GM23338 (cell line): Measurements from ENCODE around the gene ADAMTS10. TPM values are rescaled to one million over a fixed set of nuclear protein-coding genes. Genes with fewer than 3 reads are reported as not detected.
"Not testable (repeated sequence)": the region's sequence is repeated elsewhere in the genome, so short reads cannot be mapped to it uniquely, and the experiment has no call there.

Source experiments
- ATAC-seq: fragments of 200-7000 bp; cut with Tn5 transposase; 3 replicates; pipeline ENCODE4 v1.9.1; 2020
- DNase-seq: peaks from one replicate; pipeline ENCODE4 v3.0.0-alpha.2; 2015; ENCODE audit warnings: low spot score
- H2AFZ ChIP-seq: fragments of 200-600 bp; sonication (generic); 2 replicates; pipeline ENCODE4 v1.8.0; 2016; ENCODE audit warnings: antibody characterized with exemption, mild to moderate bottlenecking, moderate library complexity
- H3F3A ChIP-seq: fragments of 200-600 bp; sonication (generic); replicated peaks from 2 replicates; pipeline ENCODE4 v1.8.0; 2017; ENCODE audit warnings: antibody characterized with exemption, mixed run types, low read depth
- H3K27ac ChIP-seq: fragments of 200-600 bp; sonication (generic); 2 replicates; pipeline ENCODE4 v1.6.1; 2016; ENCODE audit warnings: low read depth
- H3K27me3 ChIP-seq: fragments of 200-600 bp; sonication (generic); 2 replicates; pipeline ENCODE4 v1.8.0; 2016; ENCODE audit warnings: mild to moderate bottlenecking, mixed run types, moderate library complexity; ENCODE audit not compliant: insufficient read depth
- H3K36me3 ChIP-seq: fragments of 200-600 bp; sonication (generic); 2 replicates; pipeline ENCODE4 v1.8.0; 2016; ENCODE audit warnings: mild to moderate bottlenecking; ENCODE audit not compliant: insufficient read depth
- H3K4me1 ChIP-seq: fragments of 200-600 bp; sonication (generic); 2 replicates; pipeline ENCODE4 v1.8.0; 2016; ENCODE audit warnings: mild to moderate bottlenecking, moderate library complexity; ENCODE audit not compliant: insufficient read depth
- H3K4me2 ChIP-seq: fragments of 200-600 bp; sonication (generic); 2 replicates; pipeline ENCODE4 v1.7.1; 2017; ENCODE audit warnings: mixed run types
- H3K4me3 ChIP-seq: fragments of 200-600 bp; sonication (generic); 2 replicates; pipeline ENCODE4 v1.6.1; 2016; ENCODE audit warnings: mixed run types
- H3K79me2 ChIP-seq: fragments of 200-600 bp; sonication (generic); replicated peaks from 2 replicates; pipeline ENCODE4 v1.8.0; 2017; ENCODE audit warnings: mild to moderate bottlenecking; ENCODE audit not compliant: insufficient read depth
- H3K9me2 ChIP-seq: fragments of 200-600 bp; sonication (generic); 2 replicates; pipeline ENCODE4 v1.8.0; 2017; ENCODE audit not compliant: insufficient read depth
- H4K20me1 ChIP-seq: fragments of 200-600 bp; sonication (generic); replicated peaks from 2 replicates; pipeline ENCODE4 v1.8.0; 2017; ENCODE audit warnings: mild to moderate bottlenecking; ENCODE audit not compliant: insufficient read depth
- H3K27ac Mint-ChIP-seq: 2 replicates; pipeline ENCODE4 v1.8.0; 2020; ENCODE audit warnings: inconsistent platforms, mild to moderate bottlenecking, moderate library complexity, mixed read lengths
- H3K27me3 Mint-ChIP-seq: 3 replicates; pipeline ENCODE4 v1.8.0; 2022; ENCODE audit warnings: low read depth, mild to moderate bottlenecking, moderate library complexity, mixed read lengths, inconsistent platforms; ENCODE audit not compliant: insufficient read depth, poor library complexity
- H3K36me3 Mint-ChIP-seq: 3 replicates; pipeline ENCODE4 v1.8.0; 2021; ENCODE audit warnings: low read depth, mild to moderate bottlenecking, inconsistent platforms, moderate library complexity, mixed read lengths
- H3K4me1 Mint-ChIP-seq: 3 replicates; pipeline ENCODE4 v1.8.0; 2020; ENCODE audit warnings: mild to moderate bottlenecking, inconsistent platforms, mixed read lengths
- H3K4me3 Mint-ChIP-seq: 3 replicates; pipeline ENCODE4 v1.8.0; 2021; ENCODE audit warnings: moderate library complexity, mild to moderate bottlenecking, inconsistent platforms, mixed read lengths
- H3K9me3 Mint-ChIP-seq: 3 replicates; pipeline ENCODE4 v1.8.0; 2020; ENCODE audit warnings: moderate library complexity, mild to moderate bottlenecking, inconsistent platforms, mixed read lengths
- CREB1 ChIP-seq: fragments of 250-450 bp; sonication (Bioruptor Pico); IDR thresholded peaks from 2 replicates; pipeline ENCODE4 v1.5.0; 2020; ENCODE audit warnings: low read depth, mild to moderate bottlenecking, moderate library complexity
- ETS1 ChIP-seq: IDR thresholded peaks from 2 replicates; pipeline ENCODE4 v1.6.1; 2016; ENCODE audit warnings: antibody characterized with exemption
- EZH2 ChIP-seq: fragments of 200-600 bp; sonication (generic); IDR thresholded peaks from one replicate; pipeline ENCODE4 v1.8.0; 2017; ENCODE audit warnings: antibody characterized with exemption, mild to moderate bottlenecking, low read depth; ENCODE audit not compliant: unreplicated experiment
- EZH2phosphoT487 ChIP-seq: fragments of 200-600 bp; sonication (generic); IDR thresholded peaks from one replicate; pipeline ENCODE4 v1.8.1; 2018; ENCODE audit warnings: antibody characterized with exemption; ENCODE audit not compliant: unreplicated experiment
- JUNB ChIP-seq: IDR thresholded peaks from one replicate; pipeline ENCODE4 v1.6.1; 2016; ENCODE audit warnings: antibody characterized with exemption; ENCODE audit not compliant: unreplicated experiment
- NANOG ChIP-seq: IDR thresholded peaks from 2 replicates; pipeline ENCODE4 v1.6.1; 2016; ENCODE audit warnings: antibody characterized with exemption, borderline replicate concordance
- POLR2AphosphoS5 ChIP-seq: IDR thresholded peaks from 2 replicates; pipeline ENCODE4 v1.6.1; 2016; ENCODE audit warnings: antibody characterized with exemption, low read depth
- STAT1 ChIP-seq: IDR thresholded peaks from one replicate; pipeline ENCODE4 v1.6.1; 2016; ENCODE audit warnings: antibody characterized with exemption; ENCODE audit not compliant: unreplicated experiment
- ZNF114 ChIP-seq: fragments of 250-450 bp; sonication (Bioruptor Pico); IDR thresholded peaks from 2 replicates; pipeline ENCODE4 v1.5.0; 2020; ENCODE audit warnings: mild to moderate bottlenecking, moderate library complexity
- ZNF331 ChIP-seq: fragments of 250-450 bp; sonication (Bioruptor Pico); IDR thresholded peaks from 2 replicates; pipeline ENCODE4 v1.5.0; 2020; ENCODE audit warnings: low read depth, mild to moderate bottlenecking, moderate library complexity
- polyA plus RNA-seq: library from polyadenylated mRNA; unstranded; fragments of >200 nt; fragmentation: Nextera tagmentation; extraction: Ambion mirVana; gene quantifications from 2 replicates; pipeline ENCODE4 v1.2.1, GENCODE V29; 2016
- total RNA-seq: library from RNA; depleted of rRNA; stranded (reverse); fragments of >200 nt; shearing (Covaris generic); gene quantifications from 2 replicates; pipeline ENCODE4 v1.2.3, GENCODE V29; 2014
- TF ChIP-seq, protein P1 (sequence below), 2 experiments: fragments of 200-600 bp in 1 of 2; sonication (generic) in 1 of 2; conservative IDR thresholded peaks; 2 replicates each; pipeline versions ENCODE4 v1.5.1 to v1.6.1; 2016 to 2017; ENCODE audit warnings: antibody characterized with exemption in 2 of 2, low read depth in 2 of 2, mild to moderate bottlenecking in 2 of 2, moderate library complexity in 1 of 2
- TF ChIP-seq, protein P2 (sequence below): IDR thresholded peaks from one replicate; pipeline ENCODE4 v1.6.1; 2018; ENCODE audit warnings: antibody characterized with exemption; ENCODE audit not compliant: unreplicated experiment

The ADAMTS10 gene
- total and polyA plus RNA-seq, 2 experiments from 2014 or later: 5.0 to 25.9 TPM

- TF ChIP-seq STAT1: no peak
- no peak for TF ChIP-seq EZH2phosphoT487
- TF ChIP-seq ZNF331 (CRISPR knock-in tag): no peak
- TF ChIP-seq ZNF114 (CRISPR knock-in tag): no peak
- TF ChIP-seq POLR2AphosphoS5: no peak
- TF ChIP-seq, protein P1, sequence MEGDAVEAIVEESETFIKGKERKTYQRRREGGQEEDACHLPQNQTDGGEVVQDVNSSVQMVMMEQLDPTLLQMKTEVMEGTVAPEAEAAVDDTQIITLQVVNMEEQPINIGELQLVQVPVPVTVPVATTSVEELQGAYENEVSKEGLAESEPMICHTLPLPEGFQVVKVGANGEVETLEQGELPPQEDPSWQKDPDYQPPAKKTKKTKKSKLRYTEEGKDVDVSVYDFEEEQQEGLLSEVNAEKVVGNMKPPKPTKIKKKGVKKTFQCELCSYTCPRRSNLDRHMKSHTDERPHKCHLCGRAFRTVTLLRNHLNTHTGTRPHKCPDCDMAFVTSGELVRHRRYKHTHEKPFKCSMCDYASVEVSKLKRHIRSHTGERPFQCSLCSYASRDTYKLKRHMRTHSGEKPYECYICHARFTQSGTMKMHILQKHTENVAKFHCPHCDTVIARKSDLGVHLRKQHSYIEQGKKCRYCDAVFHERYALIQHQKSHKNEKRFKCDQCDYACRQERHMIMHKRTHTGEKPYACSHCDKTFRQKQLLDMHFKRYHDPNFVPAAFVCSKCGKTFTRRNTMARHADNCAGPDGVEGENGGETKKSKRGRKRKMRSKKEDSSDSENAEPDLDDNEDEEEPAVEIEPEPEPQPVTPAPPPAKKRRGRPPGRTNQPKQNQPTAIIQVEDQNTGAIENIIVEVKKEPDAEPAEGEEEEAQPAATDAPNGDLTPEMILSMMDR (conservative IDR thresholded peaks at IDR 0.05; ENCODE audit: low read depth in 2 of 2): no peak
- TF ChIP-seq CREB1 (CRISPR knock-in tag): no peak
- TF ChIP-seq EZH2: no peak
- no peak for TF ChIP-seq ETS1
- TF ChIP-seq JUNB: no peak
Observed at GRCh38 chr19:8575467-8575997, 35.0 kb downstream of the ADAMTS10 start (continued).

DNA sequence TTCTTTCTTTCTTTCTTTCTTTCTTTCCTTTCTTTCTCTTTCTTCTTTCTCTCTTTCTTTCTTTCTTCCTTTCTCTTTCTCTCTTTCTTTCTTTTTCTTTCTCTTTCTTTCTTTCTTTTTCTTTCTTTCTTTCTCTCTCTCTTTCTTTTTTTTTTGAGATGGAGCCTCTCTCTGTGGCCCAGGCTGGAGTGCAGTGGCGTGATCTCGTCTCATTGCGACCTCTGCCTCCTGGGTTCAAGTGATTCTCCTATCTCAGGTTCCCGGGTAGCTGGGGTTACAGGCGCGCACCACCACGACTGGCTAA lies 35.9 kb downstream of the ADAMTS10 start:
- H3K4me1 Mint-ChIP-seq: peaks cover 27% of the 10 kb centered on the region
- ATAC-seq: not testable (repeated sequence)

GRCh38 chr19:8573316-8573715 lies 37.2 kb downstream of the ADAMTS10 start:
- DNase-seq (no peak), ATAC-seq (no peak)
- Mint-ChIP-seq H3K4me1 (peaks cover 18% of the 10 kb centered on the region), H3K4me3 (no peak overlapping the region), H3K36me3 (no peaks in the 10 kb centered on the region), H3K9me3 (no peaks in the 10 kb centered on the region), H3K27ac (no peak overlapping the region), H3K27me3 (peaks cover 16% of the 10 kb centered on the region)
- H3K36me3 ChIP-seq: no peaks in the 10 kb centered on the region
- no peaks in the 10 kb centered on the region for H3K79me2 ChIP-seq
- H3K4me3 ChIP-seq: no peak overlapping the region
- H2AFZ ChIP-seq: no peak overlapping the region
- H3F3A ChIP-seq: no peaks in the 10 kb centered on the region; the same call in 1 of the 2 replicates
- H3K4me1 ChIP-seq: peaks cover 25% of the 10 kb centered on the region
- no peaks in the 10 kb centered on the region for H4K20me1 ChIP-seq
- no peaks in the 10 kb centered on the region for H3K27me3 ChIP-seq
- no peak overlapping the region for H3K4me2 ChIP-seq
- 0 out of 2 replicates have a peak, but pooled peaks cover 3% of the 10 kb centered on the region for H3K9me2 ChIP-seq
- no peak overlapping the region for H3K27ac ChIP-seq
- TF ChIP-seq JUNB (no peak), NANOG (no peak), CREB1 (CRISPR knock-in tag) (no peak), ETS1 (no peak), STAT1 (no peak), POLR2AphosphoS5 (no peak), EZH2 (no peak), EZH2phosphoT487 (no peak), ZNF114 (CRISPR knock-in tag) (no peak), ZNF331 (CRISPR knock-in tag) (no peak)
- TF ChIP-seq, protein P2, sequence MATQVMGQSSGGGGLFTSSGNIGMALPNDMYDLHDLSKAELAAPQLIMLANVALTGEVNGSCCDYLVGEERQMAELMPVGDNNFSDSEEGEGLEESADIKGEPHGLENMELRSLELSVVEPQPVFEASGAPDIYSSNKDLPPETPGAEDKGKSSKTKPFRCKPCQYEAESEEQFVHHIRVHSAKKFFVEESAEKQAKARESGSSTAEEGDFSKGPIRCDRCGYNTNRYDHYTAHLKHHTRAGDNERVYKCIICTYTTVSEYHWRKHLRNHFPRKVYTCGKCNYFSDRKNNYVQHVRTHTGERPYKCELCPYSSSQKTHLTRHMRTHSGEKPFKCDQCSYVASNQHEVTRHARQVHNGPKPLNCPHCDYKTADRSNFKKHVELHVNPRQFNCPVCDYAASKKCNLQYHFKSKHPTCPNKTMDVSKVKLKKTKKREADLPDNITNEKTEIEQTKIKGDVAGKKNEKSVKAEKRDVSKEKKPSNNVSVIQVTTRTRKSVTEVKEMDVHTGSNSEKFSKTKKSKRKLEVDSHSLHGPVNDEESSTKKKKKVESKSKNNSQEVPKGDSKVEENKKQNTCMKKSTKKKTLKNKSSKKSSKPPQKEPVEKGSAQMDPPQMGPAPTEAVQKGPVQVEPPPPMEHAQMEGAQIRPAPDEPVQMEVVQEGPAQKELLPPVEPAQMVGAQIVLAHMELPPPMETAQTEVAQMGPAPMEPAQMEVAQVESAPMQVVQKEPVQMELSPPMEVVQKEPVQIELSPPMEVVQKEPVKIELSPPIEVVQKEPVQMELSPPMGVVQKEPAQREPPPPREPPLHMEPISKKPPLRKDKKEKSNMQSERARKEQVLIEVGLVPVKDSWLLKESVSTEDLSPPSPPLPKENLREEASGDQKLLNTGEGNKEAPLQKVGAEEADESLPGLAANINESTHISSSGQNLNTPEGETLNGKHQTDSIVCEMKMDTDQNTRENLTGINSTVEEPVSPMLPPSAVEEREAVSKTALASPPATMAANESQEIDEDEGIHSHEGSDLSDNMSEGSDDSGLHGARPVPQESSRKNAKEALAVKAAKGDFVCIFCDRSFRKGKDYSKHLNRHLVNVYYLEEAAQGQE: no peak
- TF ChIP-seq, protein P1 (conservative IDR thresholded peaks at IDR 0.05; ENCODE audit: low read depth in 2 of 2): no peak

More for the DNA sequence above, 35.9 kb downstream of the ADAMTS10 start:
- not testable (repeated sequence) for H3K36me3 Mint-ChIP-seq, H2AFZ ChIP-seq, H3K9me2 ChIP-seq, H4K20me1 ChIP-seq, H3K79me2 ChIP-seq, H3K36me3 ChIP-seq, H3K27ac ChIP-seq, H3K4me3 ChIP-seq, H3F3A ChIP-seq, DNase-seq, H3K27ac Mint-ChIP-seq, H3K9me3 Mint-ChIP-seq, H3K27me3 ChIP-seq, H3K4me3 Mint-ChIP-seq, H3K4me2 ChIP-seq
- H3K27me3 Mint-ChIP-seq: peaks cover 22% of the 10 kb centered on the region
- H3K4me1 ChIP-seq: peaks cover 25% of the 10 kb centered on the region
